Osteocyte (in vitro differentiated cells): ENCODE results near the gene REEP6. TPM values are rescaled to one million over a fixed set of nuclear protein-coding genes. Genes with fewer than 3 reads are reported as not detected.
A peak's percentile ranks its signal among the peaks of the same experiment; 100 is the strongest.

Experiments used
- DNase-seq: peaks from one replicate; pipeline ENCODE4 v3.0.0; 2021; ENCODE audit warnings: mixed read lengths; ENCODE audit not compliant: unreplicated experiment; ENCODE audit errors: extremely low spot score
- H3K27ac Mint-ChIP-seq: one replicate; pipeline ENCODE4 v1.8.0; 2021; ENCODE audit warnings: mild to moderate bottlenecking, mixed read lengths; ENCODE audit not compliant: unreplicated experiment
- H3K27me3 Mint-ChIP-seq: one replicate; pipeline ENCODE4 v1.8.0; 2021; ENCODE audit warnings: mixed read lengths; ENCODE audit not compliant: unreplicated experiment
- H3K36me3 Mint-ChIP-seq: one replicate; pipeline ENCODE4 v1.8.0; 2021; ENCODE audit warnings: mixed read lengths; ENCODE audit not compliant: unreplicated experiment
- H3K4me1 Mint-ChIP-seq: one replicate; pipeline ENCODE4 v1.8.0; 2021; ENCODE audit warnings: mixed read lengths; ENCODE audit not compliant: unreplicated experiment
- H3K4me3 Mint-ChIP-seq: one replicate; pipeline ENCODE4 v1.8.0; 2021; ENCODE audit warnings: mild to moderate bottlenecking, moderate library complexity, mixed read lengths; ENCODE audit not compliant: unreplicated experiment
- H3K9me3 Mint-ChIP-seq: one replicate; pipeline ENCODE4 v1.8.0; 2021; ENCODE audit warnings: mixed read lengths; ENCODE audit not compliant: unreplicated experiment
- CTCF ChIP-seq: fragments of 200-600 bp; sonication (generic); IDR thresholded peaks from 2 replicates; pipeline ENCODE4 v1.5.0; 2021; ENCODE audit warnings: antibody characterized with exemption, mild to moderate bottlenecking, moderate library complexity
- total RNA-seq: library from RNA; stranded (reverse); gene quantifications from 2 replicates; pipeline ENCODE4 v1.2.1, GENCODE V29; 2021

REEP6 gene
- total RNA-seq, 1 donor from 2014 or later: 4.1 TPM

GRCh38 chr19:1505991-1506881, 15.3 kb downstream of the REEP6 start:
- peaks cover 3% of the 10 kb centered on the region for H3K27me3 Mint-ChIP-seq
- peaks cover 14% of the 10 kb centered on the region for H3K4me1 Mint-ChIP-seq
- no peak for TF ChIP-seq CTCF
- H3K27ac Mint-ChIP-seq: no peak overlapping the region
- DNase-seq: peak; percentile 80
- H3K9me3 Mint-ChIP-seq: no peaks in the 10 kb centered on the region
- no peak overlapping the region for H3K4me3 Mint-ChIP-seq
- no peaks in the 10 kb centered on the region for H3K36me3 Mint-ChIP-seq

- peaks cover 3% of the 10 kb centered on the region for H3K27me3 Mint-ChIP-seq
- H3K9me3 Mint-ChIP-seq: no peaks in the 10 kb centered on the region
- TF ChIP-seq CTCF: no peak
- no peaks in the 10 kb centered on the region for H3K36me3 Mint-ChIP-seq
- H3K4me1 Mint-ChIP-seq: peaks cover 15% of the 10 kb centered on the region
- H3K27ac Mint-ChIP-seq: peak overlapping the region; percentile 99
- peak overlapping the region; percentile 94 for H3K4me3 Mint-ChIP-seq
- peak; percentile 84 for DNase-seq
Observed at GRCh38 chr19:1507192-1507660, 16.2 kb downstream of the REEP6 start.

- TF ChIP-seq CTCF: no peak
- Mint-ChIP-seq H3K4me3 (peak overlapping the region; percentile 94), H3K36me3 (no peaks in the 10 kb centered on the region), H3K9me3 (no peaks in the 10 kb centered on the region), H3K27me3 (no peaks in the 10 kb centered on the region), H3K27ac (peak overlapping the region; percentile 99), H3K4me1 (peaks cover 20% of the 10 kb centered on the region)
- DNase-seq: peak; percentile 97
Observed at GRCh38 chr19:1507763-1508506, 17.0 kb downstream of the REEP6 start.

- Mint-ChIP-seq H3K27me3 (no peaks in the 10 kb centered on the region), H3K9me3 (no peaks in the 10 kb centered on the region), H3K4me3 (peak overlapping the region; percentile 94), H3K27ac (no peak overlapping the region), H3K36me3 (no peaks in the 10 kb centered on the region), H3K4me1 (peaks cover 20% of the 10 kb centered on the region)
- no peak for TF ChIP-seq CTCF
- no peak for DNase-seq
Observed at GRCh38 chr19:1508507-1508856, 17.5 kb downstream of the REEP6 start.
